DND-41 (cell line): Measurements from ENCODE around the gene MACROD2.

Source experiments
- ATAC-seq: fragments of 200-7000 bp; cut with Tn5 transposase; 3 replicates; pipeline ENCODE4 v1.9.1; 2021; ENCODE audit warnings: low read depth; ENCODE audit not compliant: insufficient read depth
- DNase-seq: peaks from one replicate; pipeline ENCODE4 v3.0.0-alpha.2; 2020
- H2AFZ ChIP-seq: 2 replicates; pipeline ENCODE4 v1.6.0; 2012; ENCODE audit warnings: low read depth, low read length
- H3K27ac ChIP-seq: 2 replicates; pipeline ENCODE4 v1.5.1; 2012; ENCODE audit warnings: low read length, inconsistent platforms
- H3K27me3 ChIP-seq: fragments of 200-600 bp; sonication (generic); 2 replicates; pipeline ENCODE4 v1.6.0; 2012; ENCODE audit warnings: low read length, mild to moderate bottlenecking, inconsistent platforms; ENCODE audit not compliant: insufficient read depth, poor library complexity
- H3K36me3 ChIP-seq: 2 replicates; pipeline ENCODE4 v1.5.1; 2012; ENCODE audit warnings: low read length, inconsistent platforms; ENCODE audit not compliant: insufficient read depth
- H3K4me1 ChIP-seq: 2 replicates; pipeline ENCODE4 v1.5.1; 2012; ENCODE audit warnings: mild to moderate bottlenecking, low read length; ENCODE audit not compliant: insufficient read depth
- H3K4me2 ChIP-seq: 2 replicates; pipeline ENCODE4 v1.6.0; 2012; ENCODE audit warnings: mild to moderate bottlenecking, moderate library complexity, low read length, inconsistent platforms; ENCODE audit not compliant: insufficient read depth
- H3K4me3 ChIP-seq, 2 experiments: fragments of 200-600 bp in 1 of 2; shearing (Covaris generic) in 1 of 2; 2 replicates each; pipeline ENCODE4 v1.5.1; 2012 to 2016; ENCODE audit warnings: inconsistent platforms in 2 of 2, low read length in 2 of 2, mild to moderate bottlenecking in 2 of 2, low read depth in 1 of 2, moderate library complexity in 1 of 2
- H3K79me2 ChIP-seq: 2 replicates; pipeline ENCODE4 v1.6.0; 2012; ENCODE audit warnings: low read length, inconsistent platforms; ENCODE audit not compliant: insufficient read depth
- H3K9ac ChIP-seq: 2 replicates; pipeline ENCODE4 v1.6.0; 2012; ENCODE audit warnings: low read depth, mild to moderate bottlenecking, inconsistent platforms, low read length, moderate library complexity
- H3K9me3 ChIP-seq: 2 replicates; pipeline ENCODE4 v1.5.1; 2012; ENCODE audit warnings: low read length, moderate library complexity, mild to moderate bottlenecking, inconsistent platforms; ENCODE audit not compliant: insufficient read depth, severe bottlenecking
- H4K20me1 ChIP-seq: 2 replicates; pipeline ENCODE4 v1.6.0; 2012; ENCODE audit warnings: low read length; ENCODE audit not compliant: insufficient read depth
- EZH2 ChIP-seq: IDR thresholded peaks from 3 replicates; pipeline ENCODE4 v1.6.1; 2012; ENCODE audit warnings: borderline replicate concordance, low read depth, mild to moderate bottlenecking, moderate library complexity, low read length, inconsistent platforms; ENCODE audit not compliant: severe bottlenecking
- TF ChIP-seq, protein P1 (sequence below): IDR thresholded peaks from 2 replicates; pipeline ENCODE4 v1.5.1; 2012; ENCODE audit warnings: borderline replicate concordance, low read length, moderate library complexity, mild to moderate bottlenecking; ENCODE audit not compliant: poor library complexity, severe bottlenecking; ENCODE audit errors: extremely low read depth

The MACROD2 gene

DNA sequence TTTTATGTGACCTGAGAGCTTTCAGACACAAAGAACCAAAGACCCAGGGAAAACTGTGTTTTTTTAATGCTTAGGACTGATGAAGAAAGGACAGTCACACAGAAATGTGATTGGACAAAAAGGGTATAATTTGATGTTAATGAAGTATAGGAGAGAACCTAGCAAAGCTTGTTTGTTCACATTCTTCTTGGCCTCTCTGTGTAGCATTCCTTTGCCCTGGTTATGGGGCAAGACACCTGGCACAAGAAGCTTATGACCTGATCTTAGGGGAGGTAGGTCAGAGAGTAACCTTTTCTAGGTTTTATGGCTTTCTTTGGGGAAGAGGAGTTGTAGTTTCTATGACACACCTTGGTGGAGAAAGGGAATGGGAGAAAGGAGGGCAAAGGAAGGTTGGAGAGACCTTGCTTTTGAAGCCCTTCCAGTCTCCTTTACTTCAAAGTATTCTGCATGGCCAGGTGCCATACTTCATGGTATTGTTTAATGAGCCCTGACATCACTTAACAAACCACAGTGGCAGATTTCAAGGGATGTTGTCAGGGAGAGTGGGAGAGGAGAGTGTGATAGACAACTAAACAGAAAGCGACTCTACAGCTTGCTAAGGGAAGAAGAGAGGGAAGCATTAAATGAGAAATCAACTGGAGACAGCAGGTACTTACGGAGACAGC lies 1043.9 kb downstream of the MACROD2 start:
- Histone ChIP-seq H3K4me1 (peaks cover 28% of the 10 kb centered on the region), H3K27me3 (no peaks in the 10 kb centered on the region), H3K27ac (no peak overlapping the region), H3K9ac (no peak overlapping the region), H3K36me3 (no peaks in the 10 kb centered on the region), H3K9me3 (no peaks in the 10 kb centered on the region), H2AFZ (no peak overlapping the region), H3K79me2 (no peaks in the 10 kb centered on the region), H3K4me2 (no peak overlapping the region), H3K4me3 (no peak overlapping the region), H4K20me1 (no peaks in the 10 kb centered on the region)
- no peak for ATAC-seq
- no peak for DNase-seq
- no peak for TF ChIP-seq EZH2
- TF ChIP-seq, protein P1, sequence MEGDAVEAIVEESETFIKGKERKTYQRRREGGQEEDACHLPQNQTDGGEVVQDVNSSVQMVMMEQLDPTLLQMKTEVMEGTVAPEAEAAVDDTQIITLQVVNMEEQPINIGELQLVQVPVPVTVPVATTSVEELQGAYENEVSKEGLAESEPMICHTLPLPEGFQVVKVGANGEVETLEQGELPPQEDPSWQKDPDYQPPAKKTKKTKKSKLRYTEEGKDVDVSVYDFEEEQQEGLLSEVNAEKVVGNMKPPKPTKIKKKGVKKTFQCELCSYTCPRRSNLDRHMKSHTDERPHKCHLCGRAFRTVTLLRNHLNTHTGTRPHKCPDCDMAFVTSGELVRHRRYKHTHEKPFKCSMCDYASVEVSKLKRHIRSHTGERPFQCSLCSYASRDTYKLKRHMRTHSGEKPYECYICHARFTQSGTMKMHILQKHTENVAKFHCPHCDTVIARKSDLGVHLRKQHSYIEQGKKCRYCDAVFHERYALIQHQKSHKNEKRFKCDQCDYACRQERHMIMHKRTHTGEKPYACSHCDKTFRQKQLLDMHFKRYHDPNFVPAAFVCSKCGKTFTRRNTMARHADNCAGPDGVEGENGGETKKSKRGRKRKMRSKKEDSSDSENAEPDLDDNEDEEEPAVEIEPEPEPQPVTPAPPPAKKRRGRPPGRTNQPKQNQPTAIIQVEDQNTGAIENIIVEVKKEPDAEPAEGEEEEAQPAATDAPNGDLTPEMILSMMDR: no peak

DNA sequence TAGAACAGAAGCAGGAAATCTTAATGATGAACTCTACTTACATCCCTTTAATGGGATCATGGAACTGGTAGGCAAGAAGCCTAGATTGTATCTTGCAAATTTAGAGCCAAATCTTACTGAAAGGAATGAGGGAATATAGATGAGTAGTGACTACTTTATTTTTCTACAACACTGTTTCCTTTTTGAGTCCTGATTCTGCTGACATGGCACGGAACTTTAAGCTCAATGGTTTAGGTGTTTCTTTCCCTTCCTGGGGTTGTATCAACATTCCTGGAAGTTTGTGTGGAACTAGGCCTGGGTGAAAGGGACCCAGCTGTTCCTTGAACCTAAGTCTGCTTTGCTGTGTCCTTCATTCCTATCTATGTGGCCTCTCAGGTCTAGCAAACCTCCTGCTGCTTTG lies 1047.4 kb downstream of the MACROD2 start:
- DNase-seq: no peak
- peaks cover 47% of the 10 kb centered on the region for H3K4me1 ChIP-seq
- H3K79me2 ChIP-seq: no peaks in the 10 kb centered on the region
- H3K4me2 ChIP-seq: no peak overlapping the region
- H3K4me3 ChIP-seq: no peak overlapping the region
- H3K9ac ChIP-seq: no peak overlapping the region
- no peak for ATAC-seq
- no peak for TF ChIP-seq EZH2
- TF ChIP-seq, protein P1: no peak
- no peaks in the 10 kb centered on the region for H4K20me1 ChIP-seq
- H3K27ac ChIP-seq: peak overlapping the region; percentile 27; the same call in 1 of the 2 replicates
- no peaks in the 10 kb centered on the region for H3K27me3 ChIP-seq
- H3K36me3 ChIP-seq: no peaks in the 10 kb centered on the region
- H3K9me3 ChIP-seq: no peaks in the 10 kb centered on the region
- peak overlapping the region; percentile 33; the same call in 1 of the 2 replicates for H2AFZ ChIP-seq

DNA sequence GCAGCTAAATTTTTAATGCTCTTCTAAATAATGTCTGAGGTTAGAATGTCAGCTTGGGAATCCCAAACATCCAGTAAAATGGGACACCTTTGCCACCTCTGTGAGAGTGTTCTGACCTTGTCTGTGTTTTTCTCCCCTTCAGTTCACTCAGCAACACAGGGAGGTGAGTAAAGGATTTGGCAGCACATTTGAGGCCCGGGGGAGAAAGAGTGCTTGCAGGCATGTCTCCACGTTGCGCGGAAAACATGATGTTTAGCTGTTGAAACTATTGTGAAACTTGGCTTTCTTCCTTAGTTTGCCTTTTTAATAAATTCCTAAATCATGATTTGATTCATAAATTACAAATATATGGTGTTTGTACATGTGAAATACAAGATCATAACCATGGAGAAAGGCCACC lies 1049.9 kb downstream of the MACROD2 start:
- DNase-seq: no peak
- TF ChIP-seq, protein P1: no peak
- no peak for TF ChIP-seq EZH2

More for the DNA sequence above, 1049.9 kb downstream of the MACROD2 start:
- Histone ChIP-seq H2AFZ (peak overlapping the region; percentile 41), H3K4me3 (no peak overlapping the region), H3K9ac (no peak overlapping the region; the same call in 1 of the 2 replicates), H3K36me3 (no peaks in the 10 kb centered on the region), H3K4me1 (peaks cover 63% of the 10 kb centered on the region), H3K4me2 (no peak overlapping the region), H4K20me1 (no peaks in the 10 kb centered on the region), H3K9me3 (no peaks in the 10 kb centered on the region), H3K27ac (peak overlapping the region; percentile 99), H3K27me3 (no peaks in the 10 kb centered on the region), H3K79me2 (no peaks in the 10 kb centered on the region)
- ATAC-seq: no peak
